Lower leg skin (tissue), 4 donors: ENCODE data around the gene PATZ1. TPM values are rescaled to one million over a fixed set of nuclear protein-coding genes. Genes with fewer than 3 reads are reported as not detected.

Experiments used
- DNase-seq, 2 donors: peaks; one replicate each; pipeline ENCODE4 v3.0.0-alpha.2; 2019; ENCODE audit warnings: low spot score in 2 of 2
- H3K4me3 ChIP-seq: fragments of 200-600 bp; sonication (generic); 2 replicates; pipeline ENCODE4 v1.5.1; 2017; ENCODE audit warnings: mild to moderate bottlenecking, low read depth; ENCODE audit not compliant: poor library complexity, severe bottlenecking
- POLR2A ChIP-seq, 2 donors: fragments of 450-650 bp; IDR thresholded peaks; one replicate each; pipeline ENCODE4 v1.6.1; 2016 to 2017; ENCODE audit warnings: antibody characterized with exemption in 2 of 2, mild to moderate bottlenecking in 1 of 2, moderate library complexity in 1 of 2
- WGBS, 2 donors: methylation state at CpG; one replicate each; pipeline ENCODE4 v1.1.5; 2018; 5-methylcytosine and 5-hydroxymethylcytosine counted together
- intact Hi-C: fragments of 100-400 bp; cut with DNase I; formaldehyde crosslinking; loops from one replicate; pipeline ENCODE4 v1.15.0; 2023; ENCODE audit warnings: low total_unique reads
- total RNA-seq, 4 donors: library from RNA; depleted of rRNA; stranded (reverse); fragments of >200 nt; gene quantifications; one replicate each; pipeline ENCODE4 v1.1.0, GENCODE V29; 2016
- TF ChIP-seq, protein P1 (sequence below), 3 donors: fragments of 450-650 bp; IDR thresholded peaks; one replicate each; pipeline ENCODE4 v1.5.1; 2016; ENCODE audit warnings: antibody characterized with exemption in 3 of 3, mild to moderate bottlenecking in 3 of 3, moderate library complexity in 2 of 3

The PATZ1 gene
- total RNA-seq, 4 donors from 2014 or later = 10.5 to 17.0 (median 13.0) TPM

- peak; percentile 81 to 91 for DNase-seq
- intact Hi-C loops = loop anchor here (10.0 kb wide), 1 partner anchor 889 kb away; the partner anchor contains the start of gene MTFP1
- TF ChIP-seq POLR2A (IDR thresholded peaks at IDR 0.05) = no peak
- TF ChIP-seq, protein P1, sequence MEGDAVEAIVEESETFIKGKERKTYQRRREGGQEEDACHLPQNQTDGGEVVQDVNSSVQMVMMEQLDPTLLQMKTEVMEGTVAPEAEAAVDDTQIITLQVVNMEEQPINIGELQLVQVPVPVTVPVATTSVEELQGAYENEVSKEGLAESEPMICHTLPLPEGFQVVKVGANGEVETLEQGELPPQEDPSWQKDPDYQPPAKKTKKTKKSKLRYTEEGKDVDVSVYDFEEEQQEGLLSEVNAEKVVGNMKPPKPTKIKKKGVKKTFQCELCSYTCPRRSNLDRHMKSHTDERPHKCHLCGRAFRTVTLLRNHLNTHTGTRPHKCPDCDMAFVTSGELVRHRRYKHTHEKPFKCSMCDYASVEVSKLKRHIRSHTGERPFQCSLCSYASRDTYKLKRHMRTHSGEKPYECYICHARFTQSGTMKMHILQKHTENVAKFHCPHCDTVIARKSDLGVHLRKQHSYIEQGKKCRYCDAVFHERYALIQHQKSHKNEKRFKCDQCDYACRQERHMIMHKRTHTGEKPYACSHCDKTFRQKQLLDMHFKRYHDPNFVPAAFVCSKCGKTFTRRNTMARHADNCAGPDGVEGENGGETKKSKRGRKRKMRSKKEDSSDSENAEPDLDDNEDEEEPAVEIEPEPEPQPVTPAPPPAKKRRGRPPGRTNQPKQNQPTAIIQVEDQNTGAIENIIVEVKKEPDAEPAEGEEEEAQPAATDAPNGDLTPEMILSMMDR (IDR thresholded peaks at IDR 0.05) = peak in 1 of 3 donors; percentile 74
- WGBS, 2 donors = 13 to 21% methylated on average over 6 of the region's 6 CpGs
- no peak overlapping the region for H3K4me3 ChIP-seq
These were observed 32.6 kb downstream of the PATZ1 start for GRCh38 chr22:31313366-31314147.

DNA sequence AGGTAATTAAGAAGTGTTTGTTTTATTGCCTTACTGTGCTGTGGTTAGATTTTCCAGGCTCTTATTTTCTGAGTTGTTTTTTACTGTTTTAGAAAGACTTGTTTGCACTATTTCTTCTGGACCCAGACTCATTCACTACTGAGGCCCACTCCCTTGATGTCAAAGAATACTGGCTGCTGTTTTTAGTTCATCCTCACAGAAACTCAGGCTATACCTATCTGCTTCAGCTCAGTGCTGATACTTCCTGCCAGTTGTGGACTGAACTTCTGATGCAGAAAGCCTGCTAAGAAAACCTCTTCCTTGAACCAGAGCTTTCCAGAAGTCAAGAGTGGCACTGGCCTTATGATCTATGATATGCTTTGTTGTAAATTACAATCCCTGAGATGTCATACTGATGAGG lies 38.0 kb downstream of the PATZ1 start:
- TF ChIP-seq, protein P1 (IDR thresholded peaks at IDR 0.05) = no peak
- no peak for TF ChIP-seq POLR2A (IDR thresholded peaks at IDR 0.05)
- intact Hi-C loops = no loop called here
- H3K4me3 ChIP-seq = no peak overlapping the region
- DNase-seq = peak in 1 of 2 donors; percentile 4

- no peak for TF ChIP-seq POLR2A (IDR thresholded peaks at IDR 0.05)
- TF ChIP-seq, protein P1 (IDR thresholded peaks at IDR 0.05) = no peak
- intact Hi-C loops = no loop called here
- WGBS, 2 donors = 57 to 65% methylated on average over 3 of the region's 3 CpGs
These were observed 41.0 kb downstream of the PATZ1 start for GRCh38 chr22:31305194-31305593.

DNA sequence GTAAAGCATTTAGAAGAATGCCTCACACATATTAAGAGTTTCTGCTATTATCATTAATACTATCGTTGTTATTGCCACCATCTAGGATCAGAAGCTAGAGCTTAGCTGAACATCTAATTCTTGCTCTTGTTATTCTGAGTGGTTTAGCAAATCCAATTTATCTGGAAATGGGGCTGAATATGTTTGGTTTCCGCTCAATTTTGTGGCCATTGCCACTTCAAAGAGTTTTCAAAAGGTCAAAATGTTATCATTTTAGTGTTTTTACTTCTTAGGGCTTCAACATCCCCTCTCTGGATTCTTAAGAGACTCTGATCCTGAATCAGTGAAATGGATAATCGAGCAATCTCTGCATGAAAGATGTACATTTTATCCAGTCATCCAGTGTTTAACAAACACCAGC lies 43.6 kb downstream of the PATZ1 start:
- 85 to 94% methylated on average over 3 of the region's 3 CpGs for WGBS, 2 donors
- no peak overlapping the region for H3K4me3 ChIP-seq
- intact Hi-C loops = no loop called here
- no peak for DNase-seq
- TF ChIP-seq, protein P1 (IDR thresholded peaks at IDR 0.05) = no peak
- TF ChIP-seq POLR2A (IDR thresholded peaks at IDR 0.05) = no peak

More at GRCh38 chr22:31305194-31305593, 41.0 kb downstream of the PATZ1 start:
- DNase-seq = no peak
- H3K4me3 ChIP-seq = no peak overlapping the region

DNA sequence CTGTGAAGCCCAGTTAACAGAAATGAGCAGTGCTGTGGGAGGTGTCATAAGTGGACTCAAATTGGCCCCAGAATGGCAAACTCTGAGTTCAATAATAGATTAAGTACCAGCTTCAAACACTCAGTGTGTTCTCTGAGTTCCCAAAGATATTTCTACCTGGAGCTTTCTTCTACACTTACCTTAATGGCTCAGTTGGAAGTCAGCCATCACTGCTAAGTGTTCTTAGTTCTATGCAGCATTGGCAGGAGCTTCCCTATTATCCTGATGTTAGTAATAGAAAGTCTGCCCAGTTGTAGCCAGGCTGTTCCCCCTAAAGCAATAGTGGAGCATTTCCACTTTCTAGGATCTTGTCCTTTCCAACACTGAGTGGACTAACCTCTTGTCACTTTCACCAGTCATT lies 44.1 kb downstream of the PATZ1 start:
- H3K4me3 ChIP-seq = no peak overlapping the region
- intact Hi-C loops = no loop called here
- TF ChIP-seq, protein P1 (IDR thresholded peaks at IDR 0.05) = no peak
- no peak for TF ChIP-seq POLR2A (IDR thresholded peaks at IDR 0.05)
- peak in 1 of 2 donors; percentile 0 for DNase-seq
